Spleen (tissue), 7 donors: ENCODE measurements around the gene TRIM66.

ENCODE experiments used
- POLR2A ChIP-seq, 3 donors: fragments of 450-650 bp; IDR thresholded peaks; one replicate each; pipeline ENCODE4 v1.5.1; 2017; ENCODE audit warnings: antibody characterized with exemption in 3 of 3, mild to moderate bottlenecking in 1 of 3
- POLR2AphosphoS5 ChIP-seq, 3 donors: sonication (generic); formaldehyde crosslinking; IDR thresholded peaks; one replicate each; pipeline ENCODE4 v1.5.1; 2017; ENCODE audit warnings: antibody characterized with exemption in 3 of 3
- TF ChIP-seq, protein P1 (sequence below), 11 experiments: fragments of 200-600 bp in 7 of 11; fragments of 450-650 bp in 4 of 11; sonication (generic) in 4 of 11; IDR thresholded peaks in 8 of 11; conservative IDR thresholded peaks in 3 of 11; 1 replicate in 7 of 11; 2 replicates in 4 of 11; pipeline versions ENCODE4 v1.4.0 to v1.8.0; 2016 to 2021; ENCODE audit warnings: antibody characterized with exemption in 11 of 11, inconsistent platforms in 4 of 11, mild to moderate bottlenecking in 1 of 11
- donor health status: DM: no; HTN: no; CAD: no; lungs with moderate emphysema.
- donor health status: DM: no; HTN: no; CAD: no.
- donor health status: DM: no; HTN: no; CAD: no.

DNA sequence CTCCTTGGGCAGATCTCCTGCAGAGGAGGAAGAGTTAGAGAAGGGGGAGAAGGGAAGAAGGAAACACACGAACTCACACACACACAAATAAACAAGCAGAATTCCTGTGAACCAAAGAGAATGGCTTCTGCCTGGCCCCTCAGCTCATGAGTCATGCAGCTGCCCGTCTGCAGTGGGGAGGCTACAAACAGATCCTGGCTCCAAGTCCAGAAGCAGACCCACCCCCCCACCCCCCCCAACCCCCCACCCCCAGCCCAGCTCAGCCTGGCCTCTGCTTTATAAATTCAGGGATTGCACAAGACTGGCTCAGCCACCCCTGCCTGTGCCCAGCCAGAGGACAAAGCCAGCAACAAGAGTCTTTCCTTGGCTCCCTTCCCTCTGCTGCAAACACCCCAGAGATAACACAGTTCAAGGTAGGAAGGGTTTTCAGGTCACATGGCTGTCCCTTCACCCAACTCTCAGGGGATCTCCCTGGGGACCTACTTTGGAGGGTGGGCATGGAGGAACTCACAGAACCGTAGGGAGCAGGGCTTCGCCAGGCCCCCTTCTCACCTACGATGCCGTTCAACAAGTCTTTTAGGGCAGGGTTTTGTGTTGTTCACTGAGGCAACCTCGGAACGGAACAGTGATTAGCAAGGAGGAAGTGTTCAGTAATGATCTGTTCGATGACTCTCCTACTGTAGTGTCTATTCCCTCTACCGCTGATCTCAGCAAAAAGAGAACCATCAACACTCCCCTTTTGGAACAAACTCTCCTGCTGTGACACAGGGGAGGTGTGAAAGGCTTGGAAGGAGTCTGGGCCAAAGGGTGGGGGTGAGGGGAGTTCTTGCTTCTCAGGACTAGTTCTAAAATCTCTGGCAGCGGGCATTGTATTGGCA lies 35.6 kb upstream of the TRIM66 start:
- TF ChIP-seq POLR2AphosphoS5 (IDR thresholded peaks at IDR 0.05) (peak in 1 of 3 donors; percentile 7), POLR2A (IDR thresholded peaks at IDR 0.05) (no peak)
- TF ChIP-seq, protein P1, sequence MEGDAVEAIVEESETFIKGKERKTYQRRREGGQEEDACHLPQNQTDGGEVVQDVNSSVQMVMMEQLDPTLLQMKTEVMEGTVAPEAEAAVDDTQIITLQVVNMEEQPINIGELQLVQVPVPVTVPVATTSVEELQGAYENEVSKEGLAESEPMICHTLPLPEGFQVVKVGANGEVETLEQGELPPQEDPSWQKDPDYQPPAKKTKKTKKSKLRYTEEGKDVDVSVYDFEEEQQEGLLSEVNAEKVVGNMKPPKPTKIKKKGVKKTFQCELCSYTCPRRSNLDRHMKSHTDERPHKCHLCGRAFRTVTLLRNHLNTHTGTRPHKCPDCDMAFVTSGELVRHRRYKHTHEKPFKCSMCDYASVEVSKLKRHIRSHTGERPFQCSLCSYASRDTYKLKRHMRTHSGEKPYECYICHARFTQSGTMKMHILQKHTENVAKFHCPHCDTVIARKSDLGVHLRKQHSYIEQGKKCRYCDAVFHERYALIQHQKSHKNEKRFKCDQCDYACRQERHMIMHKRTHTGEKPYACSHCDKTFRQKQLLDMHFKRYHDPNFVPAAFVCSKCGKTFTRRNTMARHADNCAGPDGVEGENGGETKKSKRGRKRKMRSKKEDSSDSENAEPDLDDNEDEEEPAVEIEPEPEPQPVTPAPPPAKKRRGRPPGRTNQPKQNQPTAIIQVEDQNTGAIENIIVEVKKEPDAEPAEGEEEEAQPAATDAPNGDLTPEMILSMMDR (IDR thresholded peaks at IDR 0.05 in 8 of 11, conservative IDR thresholded peaks at IDR 0.05 in 3 of 11), result no peak
